IMR-90 (cell line): ENCODE results near the gene WDR48. TPM values are rescaled to one million over a fixed set of nuclear protein-coding genes. Genes with fewer than 3 reads are reported as not detected.

Experiments
- ATAC-seq: fragments of 200-7000 bp; cut with Tn5 transposase; 2 replicates; pipeline ENCODE4 v1.9.1; 2020; ENCODE audit warnings: low read depth, mild to moderate bottlenecking, moderate library complexity
- BruUV-seq: library from RNA; stranded (reverse); fragments of 400-500 nt; replicated peaks from 2 replicates; lab custom pipeline; 2021; lab: Mats Ljungman, UMichigan
- CTCF ChIA-PET: fragments of 300-600 bp; formaldehyde crosslinking; extraction: SDS; loops from one replicate; lab custom pipeline; 2021; ENCODE audit warnings: antibody characterized with exemption; lab: Yijun Ruan, JAX
- POLR2A ChIA-PET: fragments of 300-600 bp; sonication (Branson Sonifier 250); formaldehyde crosslinking; loops from one replicate; lab custom pipeline; 2022; ENCODE audit warnings: antibody characterized with exemption; ENCODE audit not compliant: unreplicated experiment; lab: Charles Lee
- DNase-seq: peaks from one replicate; pipeline ENCODE4 v3.0.0; 2013
- H2AFZ ChIP-seq: replicated peaks from 2 replicates; pipeline ENCODE3; 2013; ENCODE audit warnings: low read length, mild to moderate bottlenecking; ENCODE audit not compliant: poor library complexity
- H2AK5ac ChIP-seq: 2 replicates; pipeline ENCODE4 v1.6.1; 2013; ENCODE audit warnings: low read depth, low read length, inconsistent platforms
- H2AK9ac ChIP-seq: replicated peaks from 2 replicates; pipeline ENCODE3; 2013; ENCODE audit warnings: mild to moderate bottlenecking, low read depth, low read length, moderate library complexity; ENCODE audit not compliant: poor library complexity
- H2BK120ac ChIP-seq: 2 replicates; pipeline ENCODE4 v1.6.1; 2013; ENCODE audit warnings: low read depth, low read length, inconsistent platforms
- H2BK15ac ChIP-seq: 3 replicates; pipeline ENCODE4 v1.6.1; 2013; ENCODE audit warnings: low read depth, low read length, inconsistent platforms
- H2BK20ac ChIP-seq: 2 replicates; pipeline ENCODE4 v1.6.1; 2013; ENCODE audit warnings: low read depth, mild to moderate bottlenecking, inconsistent platforms, low read length, moderate library complexity
- H2BK5ac ChIP-seq: 2 replicates; pipeline ENCODE4 v1.6.1; 2013; ENCODE audit warnings: mild to moderate bottlenecking, low read depth, low read length, inconsistent platforms; ENCODE audit not compliant: poor library complexity, severe bottlenecking
- H3K14ac ChIP-seq: replicated peaks from 2 replicates; pipeline ENCODE4 v1.6.1; 2013; ENCODE audit warnings: low read depth, low read length, inconsistent platforms
- H3K18ac ChIP-seq: 2 replicates; pipeline ENCODE4 v1.6.1; 2013; ENCODE audit warnings: low read depth, low read length, control low read depth
- H3K23ac ChIP-seq: 2 replicates; pipeline ENCODE4 v1.6.1; 2013; ENCODE audit warnings: low read depth, low read length, inconsistent platforms
- H3K27ac ChIP-seq: 2 replicates; pipeline ENCODE4 v1.5.1; 2013; ENCODE audit warnings: mild to moderate bottlenecking, control low read depth, low read length; ENCODE audit not compliant: insufficient read depth
- H3K27me3 ChIP-seq: 2 replicates; pipeline ENCODE4 v1.6.1; 2013; ENCODE audit warnings: low read length; ENCODE audit not compliant: control insufficient read depth, insufficient read depth
- H3K36me3 ChIP-seq: 2 replicates; pipeline ENCODE4 v1.6.1; 2013; ENCODE audit warnings: low read length, mixed read lengths; ENCODE audit not compliant: control insufficient read depth, insufficient read depth
- H3K4ac ChIP-seq: 2 replicates; pipeline ENCODE4 v1.6.1; 2013; ENCODE audit warnings: low read depth, low read length, inconsistent platforms
- H3K4me1 ChIP-seq: 2 replicates; pipeline ENCODE4 v1.6.1; 2013; ENCODE audit warnings: low read length, mixed read lengths; ENCODE audit not compliant: control insufficient read depth, insufficient read depth
- H3K4me2 ChIP-seq: 2 replicates; pipeline ENCODE4 v1.6.1; 2013; ENCODE audit warnings: low read depth, mild to moderate bottlenecking, control low read depth, low read length, moderate library complexity
- H3K4me3 ChIP-seq: 2 replicates; pipeline ENCODE4 v1.5.1; 2013; ENCODE audit warnings: low read depth, mild to moderate bottlenecking, control low read depth, low read length, moderate library complexity; ENCODE audit not compliant: insufficient read depth
- H3K56ac ChIP-seq: 2 replicates; pipeline ENCODE4 v1.6.1; 2013; ENCODE audit warnings: low read length, inconsistent platforms; ENCODE audit not compliant: insufficient read depth; ENCODE audit errors: extremely low read depth
- H3K79me1 ChIP-seq, 2 experiments: 2 replicates each; pipeline ENCODE4 v1.6.1; 2013; ENCODE audit warnings: low read length in 2 of 2, inconsistent platforms in 1 of 2, low read depth in 1 of 2
- H3K9ac ChIP-seq: 2 replicates; pipeline ENCODE4 v1.6.1; 2013; ENCODE audit warnings: low read depth, low read length, control low read depth
- H3K9me1 ChIP-seq: 2 replicates; pipeline ENCODE4 v1.6.1; 2013; ENCODE audit warnings: low read length, inconsistent platforms; ENCODE audit not compliant: insufficient read depth
- H3K9me3 ChIP-seq: 2 replicates; pipeline ENCODE4 v1.6.1; 2013; ENCODE audit warnings: low read length; ENCODE audit not compliant: control insufficient read depth, insufficient read depth
- H4K20me1 ChIP-seq: 2 replicates; pipeline ENCODE4 v1.6.1; 2013; ENCODE audit warnings: low read length, inconsistent platforms; ENCODE audit not compliant: insufficient read depth
- H4K5ac ChIP-seq: 2 replicates; pipeline ENCODE4 v1.6.1; 2013; ENCODE audit warnings: mild to moderate bottlenecking, low read depth, low read length, control low read depth
- H4K8ac ChIP-seq, 2 experiments: 2 replicates each; pipeline ENCODE4 v1.6.1; 2013; ENCODE audit warnings: low read depth in 2 of 2, low read length in 2 of 2, control low read depth in 1 of 2, inconsistent platforms in 1 of 2
- H4K91ac ChIP-seq: 2 replicates; pipeline ENCODE4 v1.6.1; 2013; ENCODE audit warnings: low read depth, low read length, inconsistent platforms; ENCODE audit not compliant: insufficient read depth
- CEBPB ChIP-seq: IDR thresholded peaks from 2 replicates; pipeline ENCODE4 v1.6.1; 2012; ENCODE audit warnings: low read depth, low read length, improper control_type of control experiment
- CHD1 ChIP-seq: IDR thresholded peaks from 2 replicates; pipeline ENCODE4 v1.6.1; 2012; ENCODE audit warnings: low read depth, low read length, improper control_type of control experiment
- MAZ ChIP-seq: IDR thresholded peaks from 2 replicates; pipeline ENCODE4 v1.6.1; 2012; ENCODE audit warnings: low read depth, mild to moderate bottlenecking, low read length, improper control_type of control experiment, moderate library complexity, borderline replicate concordance
- MXI1 ChIP-seq: IDR thresholded peaks from 2 replicates; pipeline ENCODE4 v1.6.1; 2012; ENCODE audit warnings: low read depth, mild to moderate bottlenecking, low read length, moderate library complexity, borderline replicate concordance
- NFE2L2 ChIP-seq: fragments of 150-350 bp; IDR thresholded peaks from 2 replicates; pipeline ENCODE4 v1.6.1; 2016; ENCODE audit warnings: low read depth, mild to moderate bottlenecking, low read length
- POLR2A ChIP-seq: IDR thresholded peaks from 2 replicates; pipeline ENCODE4 v1.6.1; 2012; ENCODE audit warnings: mild to moderate bottlenecking, low read depth, low read length
- RAD21 ChIP-seq: IDR thresholded peaks from 2 replicates; pipeline ENCODE4 v1.6.1; 2012; ENCODE audit warnings: low read length, improper control_type of control experiment
- RFX5 ChIP-seq: IDR thresholded peaks from 2 replicates; pipeline ENCODE4 v1.8.0; 2012; ENCODE audit warnings: low read depth, mild to moderate bottlenecking, low read length, moderate library complexity
- USF2 ChIP-seq: fragments of 150-350 bp; IDR thresholded peaks from 2 replicates; pipeline ENCODE4 v1.6.1; 2017; ENCODE audit warnings: mild to moderate bottlenecking, antibody characterized with exemption, low read length, low read depth
- WGBS, 2 experiments: methylation state at CpG; one replicate each; pipeline versions ENCODE4 v1.1.5 to v1.1.7; 2013; ENCODE audit warnings: missing lambda C conversion rate in 2 of 2; ENCODE audit not compliant: insufficient read length in 1 of 2; ENCODE audit errors: extremely low coverage in 2 of 2; 5-methylcytosine and 5-hydroxymethylcytosine counted together
- dilution Hi-C: fragments of 300-500 bp; cut with HindIII; formaldehyde crosslinking; loops from one replicate; pipeline ENCODE4 v1.14.3; 2018; ENCODE audit warnings: low sequenced_read_pairs; ENCODE audit not compliant: unreplicated experiment
- in situ Hi-C: fragments of 300-500 bp; cut with MboI; formaldehyde crosslinking; loops from 3 replicates; pipeline ENCODE4 v1.14.3; 2019; ENCODE audit warnings: low sequenced_read_pairs, inconsistent platforms, mixed read lengths
- intact Hi-C: fragments of 100-400 bp; cut with micrococcal nuclease; formaldehyde crosslinking; loops from 2 replicates; pipeline ENCODE4 v1.10.0; 2022
- polyA plus RNA-seq, 3 experiments: library from polyadenylated mRNA; depleted of rRNA; stranded (reverse); fragments of >200 nt; gene quantifications; 2 replicates each; pipeline ENCODE4 v1.2.3, GENCODE V29; 2012; ENCODE audit warnings: low replicate concordance in 1 of 3
- total RNA-seq: library from RNA; depleted of rRNA; stranded (reverse); fragments of >200 nt; gene quantifications from 2 replicates; pipeline ENCODE4 v1.2.3, GENCODE V29; 2012

WDR48 gene
- total and polyA plus RNA-seq, 2 of the 4 experiments (the other 2 are of a cell fraction): 14.4 to 41.2 TPM

GRCh38 chr3:39140341-39140971 is 88.6 kb downstream of the WDR48 start:
- no peaks in the 10 kb centered on the region for H3K27me3 ChIP-seq
- no peak overlapping the region for H2AFZ ChIP-seq
- H4K5ac ChIP-seq: no peak overlapping the region
- in situ Hi-C loops (no loop called here), intact Hi-C loops (no loop called here), dilution Hi-C loops (no loop called here)
- peaks cover 75% of the 10 kb centered on the region for H4K20me1 ChIP-seq
- no TSS peak for BruUV-seq
- ChIA-PET CTCF (interaction anchor here (1.0 kb wide), 1 partner anchor 15 kb away, joined by 3 read pairs; no protein-coding TSS in a partner anchor), POLR2A (no interaction called here)
- no peak overlapping the region for H2AK5ac ChIP-seq
- H3K9me3 ChIP-seq: no peaks in the 10 kb centered on the region
- H4K8ac ChIP-seq: no peak overlapping the region
- peaks cover 23% of the 10 kb centered on the region for H3K4me1 ChIP-seq
- no peak for DNase-seq
- H3K36me3 ChIP-seq: peaks cover 39% of the 10 kb centered on the region
- no peak overlapping the region for H3K4me2 ChIP-seq
- no peak overlapping the region for H4K91ac ChIP-seq
- H2BK120ac ChIP-seq: no peak overlapping the region
- peaks cover 24% of the 10 kb centered on the region for H3K9me1 ChIP-seq
- no peak overlapping the region for H3K27ac ChIP-seq
- H3K14ac ChIP-seq: no peak overlapping the region
- H3K79me1 ChIP-seq: peaks cover 6 to 67% of the 10 kb centered on the region in 2 experiments
- 100% methylated on average over 1 of the region's 2 CpGs; no CpG with 5 or more reads in 1 of the 2 experiments for WGBS, 2 experiments
- no peak overlapping the region for H3K4ac ChIP-seq
- no peak overlapping the region for H3K9ac ChIP-seq
- H2BK20ac ChIP-seq: no peak overlapping the region
- no peak overlapping the region; the same call in 1 of the 2 replicates for H3K23ac ChIP-seq
- peak overlapping the region; percentile 45 for H2BK5ac ChIP-seq
- H2AK9ac ChIP-seq: no peak overlapping the region
- no peak overlapping the region for H3K56ac ChIP-seq
- no peak overlapping the region for H3K4me3 ChIP-seq
- TF ChIP-seq MXI1 (no peak), RFX5 (no peak), POLR2A (no peak), RAD21 (no peak), CHD1 (no peak), MAZ (no peak), USF2 (no peak), NFE2L2 (no peak), CEBPB (no peak)
- ATAC-seq: no peak; the same call in 1 of the 2 replicates
- no peak overlapping the region for H2BK15ac ChIP-seq
- no peak overlapping the region for H3K18ac ChIP-seq
